Raji (cell line): ENCODE measurements around the gene PSENEN.

Source experiments
- POLR2A ChIP-seq: IDR thresholded peaks from 2 replicates; pipeline ENCODE4 v1.6.1; 2011; ENCODE audit warnings: low read depth, low read length, control low read depth; ENCODE audit not compliant: insufficient read depth

The PSENEN gene

GRCh38 chr19:35727053-35727955, 18.1 kb upstream of the PSENEN start:
- no peak for TF ChIP-seq POLR2A

GRCh38 chr19:35727956-35728706, 17.3 kb upstream of the PSENEN start:
- TF ChIP-seq POLR2A = no peak

- no peak for TF ChIP-seq POLR2A
These were observed 16.4 kb upstream of the PSENEN start for GRCh38 chr19:35729021-35729420.

- no peak for TF ChIP-seq POLR2A
These were observed 15.7 kb upstream of the PSENEN start for GRCh38 chr19:35729763-35730162.

- TF ChIP-seq POLR2A = no peak
These were observed 15.1 kb upstream of the PSENEN start for GRCh38 chr19:35730326-35730725.

GRCh38 chr19:35731353-35731752, 14.1 kb upstream of the PSENEN start:
- TF ChIP-seq POLR2A = no peak

- TF ChIP-seq POLR2A = no peak
These were observed 13.6 kb upstream of the PSENEN start for GRCh38 chr19:35731779-35732405.

GRCh38 chr19:35732540-35733179, 12.8 kb upstream of the PSENEN start:
- no peak for TF ChIP-seq POLR2A

GRCh38 chr19:35733180-35734125, 12.0 kb upstream of the PSENEN start:
- no peak for TF ChIP-seq POLR2A

- no peak for TF ChIP-seq POLR2A
These were observed 11.2 kb upstream of the PSENEN start for GRCh38 chr19:35734273-35734672.

- TF ChIP-seq POLR2A = no peak
These were observed 10.6 kb upstream of the PSENEN start for GRCh38 chr19:35734889-35735288.

GRCh38 chr19:35736913-35737886, 8.3 kb upstream of the PSENEN start:
- no peak for TF ChIP-seq POLR2A
